ENCODE results near the gene PAK4.

DNA sequence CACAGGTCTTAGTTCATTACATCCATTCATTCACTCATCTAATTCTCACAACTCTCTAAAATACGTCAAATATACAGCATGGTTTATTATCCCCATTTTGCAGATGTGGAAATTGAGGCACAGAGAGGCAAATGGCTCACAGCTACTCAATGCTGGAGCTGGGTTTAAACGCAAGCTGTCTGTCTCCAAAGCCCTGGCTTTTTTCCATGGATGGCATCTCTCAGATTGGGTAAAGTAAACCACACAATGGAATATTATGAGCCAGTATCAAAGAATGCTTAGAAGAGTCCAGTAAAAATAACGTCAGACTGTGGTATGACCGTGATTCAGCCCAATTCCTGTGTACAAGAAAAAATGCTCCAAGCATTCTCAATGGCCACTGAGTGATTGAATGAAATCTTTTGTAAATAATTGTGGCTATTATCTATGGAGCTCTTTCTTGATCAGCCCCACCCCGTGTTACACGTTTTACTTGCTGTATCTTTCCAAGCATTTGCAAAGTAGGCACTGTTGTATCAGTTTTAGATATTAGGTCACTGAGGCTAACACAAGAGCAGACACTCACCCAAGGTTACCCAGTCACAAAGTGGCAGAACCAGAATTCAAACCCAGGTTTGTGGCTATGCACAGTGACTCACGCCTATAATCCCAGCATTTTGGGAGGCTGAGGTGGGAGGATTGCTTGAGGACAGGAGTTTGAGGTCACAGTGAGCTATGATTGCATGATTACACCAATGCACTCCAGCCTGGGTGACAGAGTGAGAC is 47.0 kb upstream of the PAK4 start:
- TF ChIP-seq POLR2AphosphoS5 (IDR thresholded peaks at IDR 0.05): no peak
- TF ChIP-seq, protein P1, sequence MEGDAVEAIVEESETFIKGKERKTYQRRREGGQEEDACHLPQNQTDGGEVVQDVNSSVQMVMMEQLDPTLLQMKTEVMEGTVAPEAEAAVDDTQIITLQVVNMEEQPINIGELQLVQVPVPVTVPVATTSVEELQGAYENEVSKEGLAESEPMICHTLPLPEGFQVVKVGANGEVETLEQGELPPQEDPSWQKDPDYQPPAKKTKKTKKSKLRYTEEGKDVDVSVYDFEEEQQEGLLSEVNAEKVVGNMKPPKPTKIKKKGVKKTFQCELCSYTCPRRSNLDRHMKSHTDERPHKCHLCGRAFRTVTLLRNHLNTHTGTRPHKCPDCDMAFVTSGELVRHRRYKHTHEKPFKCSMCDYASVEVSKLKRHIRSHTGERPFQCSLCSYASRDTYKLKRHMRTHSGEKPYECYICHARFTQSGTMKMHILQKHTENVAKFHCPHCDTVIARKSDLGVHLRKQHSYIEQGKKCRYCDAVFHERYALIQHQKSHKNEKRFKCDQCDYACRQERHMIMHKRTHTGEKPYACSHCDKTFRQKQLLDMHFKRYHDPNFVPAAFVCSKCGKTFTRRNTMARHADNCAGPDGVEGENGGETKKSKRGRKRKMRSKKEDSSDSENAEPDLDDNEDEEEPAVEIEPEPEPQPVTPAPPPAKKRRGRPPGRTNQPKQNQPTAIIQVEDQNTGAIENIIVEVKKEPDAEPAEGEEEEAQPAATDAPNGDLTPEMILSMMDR (IDR thresholded peaks at IDR 0.05): no peak
- no peak for TF ChIP-seq POLR2A (IDR thresholded peaks at IDR 0.05)
